ENCODE measurements around the gene FRYL.
"Not testable (repeated sequence)": the region's sequence is repeated elsewhere in the genome, so short reads cannot be mapped to it uniquely, and the experiment has no call there.

The FRYL gene

DNA sequence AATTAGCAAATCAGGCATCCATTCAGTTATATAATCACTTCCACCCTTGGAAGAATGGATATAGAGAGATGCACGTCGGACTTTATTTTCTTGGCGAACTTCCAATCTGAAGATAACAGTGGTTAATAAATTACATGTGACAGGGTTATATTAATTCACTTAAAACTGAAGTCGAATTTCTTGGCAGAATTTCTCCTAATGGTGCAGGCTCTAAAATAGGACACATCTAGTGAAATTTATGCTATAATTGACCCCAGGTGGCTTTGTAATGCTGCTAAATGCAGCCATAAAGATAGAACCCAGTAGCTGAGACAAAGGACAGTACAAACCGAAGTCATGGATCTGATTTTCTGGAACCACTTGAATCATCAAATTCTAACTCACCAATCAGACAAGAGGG, 317.7 kb downstream of the FRYL start:
- in situ Hi-C loops (cut with MboI; ENCODE audit: low sequenced_read_pairs), result no loop called here

DNA sequence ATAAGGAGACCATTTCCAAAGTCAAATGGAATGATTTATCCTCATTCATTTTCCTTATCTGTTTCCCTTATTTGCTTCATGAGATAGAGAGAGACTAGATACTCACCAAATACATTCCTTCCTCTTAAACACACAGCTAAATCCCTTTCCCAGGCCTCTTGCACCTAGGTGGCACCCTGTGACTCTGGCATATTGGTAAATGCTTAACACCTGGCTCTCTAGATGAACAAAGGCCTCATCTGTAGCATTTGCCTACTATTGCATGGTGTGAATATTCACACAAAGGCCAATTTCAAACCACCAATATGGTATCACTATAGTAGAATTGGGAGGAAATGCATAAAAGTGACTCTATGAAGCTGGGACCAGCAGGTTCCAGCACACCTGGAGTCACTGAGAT, 319.1 kb downstream of the FRYL start:
- in situ Hi-C loops (cut with MboI; ENCODE audit: low sequenced_read_pairs), result no loop called here

DNA sequence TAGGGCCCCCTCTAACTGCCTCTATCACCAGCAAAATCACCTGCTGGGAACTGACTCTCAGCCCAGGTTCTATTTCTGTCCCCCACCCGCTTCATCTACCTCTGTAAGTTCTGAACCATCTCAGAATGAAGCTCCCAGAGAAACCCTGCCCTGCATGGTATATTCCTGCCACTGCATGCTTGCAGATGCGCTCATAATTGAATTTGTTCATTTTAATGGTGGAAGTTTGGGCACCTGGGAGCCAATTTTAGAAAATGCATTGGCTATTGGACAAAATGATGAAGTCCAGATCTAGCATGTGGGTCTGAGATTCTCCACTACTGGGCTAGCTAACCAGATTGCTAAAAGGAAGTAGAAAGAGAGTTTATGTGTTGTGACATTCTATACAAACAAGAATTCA, 325.5 kb downstream of the FRYL start:
- in situ Hi-C loops (cut with MboI; ENCODE audit: low sequenced_read_pairs), result no loop called here

DNA sequence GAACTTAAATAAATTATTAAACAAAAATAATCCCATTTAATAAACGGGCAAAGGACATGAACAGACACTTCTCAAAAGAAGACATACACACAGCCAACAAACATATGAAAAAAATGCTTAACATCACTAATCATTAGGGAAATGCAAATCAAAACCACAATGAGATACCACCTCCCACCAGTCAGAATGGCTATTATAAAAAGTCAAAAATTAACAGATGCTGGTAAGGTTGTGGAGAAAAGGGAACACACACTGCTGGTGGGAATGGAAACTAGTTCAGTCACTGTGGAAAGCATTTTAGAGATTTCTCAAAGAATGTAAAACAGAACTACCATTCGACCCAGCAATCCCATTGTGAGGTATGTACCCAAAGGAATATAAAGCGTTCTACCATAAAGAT, 328.4 kb downstream of the FRYL start:
- in situ Hi-C loops (cut with MboI; ENCODE audit: low sequenced_read_pairs), result not testable (repeated sequence)

DNA sequence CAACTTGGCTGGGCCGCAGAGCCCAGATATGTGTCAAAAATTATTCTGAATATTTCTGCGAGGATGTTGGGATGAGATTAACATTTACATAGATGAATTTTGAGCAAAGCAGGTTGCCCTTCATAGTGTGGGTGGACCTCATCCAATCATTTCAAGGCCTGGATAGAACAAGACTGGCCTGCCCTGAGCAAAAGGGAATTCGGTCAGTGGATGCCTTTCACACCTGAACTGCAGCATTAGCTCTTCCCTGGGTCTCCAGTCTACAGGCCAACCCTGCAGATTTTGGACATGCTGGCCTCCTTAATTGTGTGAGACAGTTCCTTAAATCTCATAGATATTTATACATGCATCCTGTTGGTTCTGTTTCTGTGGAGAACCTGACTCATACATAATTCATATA, 329.3 kb downstream of the FRYL start:
- in situ Hi-C loops (cut with MboI; ENCODE audit: low sequenced_read_pairs), result no loop called here

DNA sequence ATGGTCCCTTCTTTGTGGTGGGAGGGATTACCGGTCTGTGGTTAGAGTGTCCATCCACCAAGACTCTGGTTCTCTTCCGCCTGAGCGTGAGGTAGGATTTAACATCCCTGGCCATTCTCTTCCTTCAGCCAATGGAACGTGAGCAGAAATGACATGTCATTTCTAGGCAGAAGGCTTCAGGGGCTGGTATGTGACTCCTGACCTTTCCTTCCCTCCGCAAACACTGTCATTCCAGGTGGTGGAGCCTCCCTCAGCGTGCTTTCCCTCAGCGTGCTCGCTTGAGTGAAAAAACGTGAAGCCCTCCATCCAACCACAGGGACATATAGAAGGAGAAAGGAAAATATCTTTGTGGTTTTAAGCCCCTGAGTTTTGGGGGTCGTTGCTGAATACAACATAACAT, 330.9 kb downstream of the FRYL start:
- in situ Hi-C loops (cut with MboI; ENCODE audit: low sequenced_read_pairs), result no loop called here

Measured in HL-60/S4 (cell line).